ENCODE measurements around the gene AHDC1.

The AHDC1 gene

GRCh38 chr1:27598295-27598687 is 5.7 kb downstream of the AHDC1 start:
- DNase-seq, result no peak

GRCh38 chr1:27597516-27598294 is 6.2 kb downstream of the AHDC1 start:
- DNase-seq, result no peak

- DNase-seq, result no peak
Measured at GRCh38 chr1:27596986-27597385, 7.0 kb downstream of the AHDC1 start.

- DNase-seq, result no peak
Measured at GRCh38 chr1:27596261-27596660, 7.7 kb downstream of the AHDC1 start.

- DNase-seq, result no peak
Measured at GRCh38 chr1:27595597-27595996, 8.3 kb downstream of the AHDC1 start.

GRCh38 chr1:27594564-27595510 is 9.1 kb downstream of the AHDC1 start:
- DNase-seq, result no peak

- DNase-seq, result no peak
Measured at GRCh38 chr1:27593678-27594563, 10.0 kb downstream of the AHDC1 start.

- no peak for DNase-seq
Measured at GRCh38 chr1:27592931-27593677, 10.8 kb downstream of the AHDC1 start.

- no peak for DNase-seq
Measured at GRCh38 chr1:27592232-27592930, 11.6 kb downstream of the AHDC1 start.

- DNase-seq, result no peak
Measured at GRCh38 chr1:27591622-27592021, 12.3 kb downstream of the AHDC1 start.

GRCh38 chr1:27590917-27591508 is 12.9 kb downstream of the AHDC1 start:
- no peak for DNase-seq

GRCh38 chr1:27589841-27590426 is 14.0 kb downstream of the AHDC1 start:
- DNase-seq, result no peak

GRCh38 chr1:27589441-27589840 is 14.5 kb downstream of the AHDC1 start:
- DNase-seq, result no peak

- DNase-seq, result no peak
Measured at GRCh38 chr1:27588256-27589232, 15.4 kb downstream of the AHDC1 start.

GRCh38 chr1:27585684-27586083 is 18.3 kb downstream of the AHDC1 start:
- no peak for DNase-seq

GRCh38 chr1:27584453-27584852 is 19.5 kb downstream of the AHDC1 start:
- no peak for DNase-seq

GRCh38 chr1:27583479-27583878 is 20.5 kb downstream of the AHDC1 start:
- no peak for DNase-seq

GRCh38 chr1:27581823-27582243 is 22.1 kb downstream of the AHDC1 start:
- DNase-seq, result no peak

- no peak for DNase-seq
Measured at GRCh38 chr1:27577504-27578188, 26.3 kb downstream of the AHDC1 start.
